ENCODE results near the gene ALDH1L1. TPM values are rescaled to one million over a fixed set of nuclear protein-coding genes. Genes with fewer than 3 reads are reported as not detected.

ALDH1L1 gene
- total and polyA plus RNA-seq, 2 experiments from 2014 or later: 1.0 to 1.3 TPM

- Histone ChIP-seq H3F3A (replicated peaks; ENCODE audit: low read depth) (no peaks in the 10 kb centered on the region), H3K4me2 (no peak overlapping the region), H3K4me3 (no peak overlapping the region), H3K27me3 (ENCODE audit: insufficient read depth) (no peaks in the 10 kb centered on the region), H2AFZ (no peak overlapping the region), H3K4me1 (ENCODE audit: insufficient read depth) (no peaks in the 10 kb centered on the region), H4K20me1 (replicated peaks; ENCODE audit: insufficient read depth) (no peaks in the 10 kb centered on the region), H3K36me3 (ENCODE audit: insufficient read depth) (no peaks in the 10 kb centered on the region), H3K27ac (ENCODE audit: low read depth) (no peak overlapping the region), H3K79me2 (replicated peaks; ENCODE audit: insufficient read depth) (no peaks in the 10 kb centered on the region), H3K9me2 (ENCODE audit: insufficient read depth) (0 out of 2 replicates have a peak, but pooled peaks cover 3% of the 10 kb centered on the region)
- Mint-ChIP-seq H3K27me3 (ENCODE audit: insufficient read depth, low read depth, poor library complexity) (peaks cover 3% of the 10 kb centered on the region), H3K9me3 (no peaks in the 10 kb centered on the region; the same call in 2 of the 3 replicates), H3K27ac (no peak overlapping the region), H3K4me1 (no peaks in the 10 kb centered on the region; the same call in 2 of the 3 replicates), H3K4me3 (no peak overlapping the region), H3K36me3 (ENCODE audit: low read depth) (peaks cover 7% of the 10 kb centered on the region; the same call in 2 of the 3 replicates)
- ATAC-seq (no peak), DNase-seq (ENCODE audit: low spot score) (no peak)
- no peak for TF ChIP-seq ZNF331 (CRISPR knock-in tag; IDR thresholded peaks at IDR 0.05; ENCODE audit: low read depth)
- no peak for TF ChIP-seq ZNF114 (CRISPR knock-in tag; IDR thresholded peaks at IDR 0.05)
- no peak for TF ChIP-seq NANOG (IDR thresholded peaks at IDR 0.05; ENCODE audit: borderline replicate concordance)
- TF ChIP-seq EZH2 (IDR thresholded peaks at IDR 0.05; ENCODE audit: low read depth, unreplicated experiment): no peak
- TF ChIP-seq, protein P1, sequence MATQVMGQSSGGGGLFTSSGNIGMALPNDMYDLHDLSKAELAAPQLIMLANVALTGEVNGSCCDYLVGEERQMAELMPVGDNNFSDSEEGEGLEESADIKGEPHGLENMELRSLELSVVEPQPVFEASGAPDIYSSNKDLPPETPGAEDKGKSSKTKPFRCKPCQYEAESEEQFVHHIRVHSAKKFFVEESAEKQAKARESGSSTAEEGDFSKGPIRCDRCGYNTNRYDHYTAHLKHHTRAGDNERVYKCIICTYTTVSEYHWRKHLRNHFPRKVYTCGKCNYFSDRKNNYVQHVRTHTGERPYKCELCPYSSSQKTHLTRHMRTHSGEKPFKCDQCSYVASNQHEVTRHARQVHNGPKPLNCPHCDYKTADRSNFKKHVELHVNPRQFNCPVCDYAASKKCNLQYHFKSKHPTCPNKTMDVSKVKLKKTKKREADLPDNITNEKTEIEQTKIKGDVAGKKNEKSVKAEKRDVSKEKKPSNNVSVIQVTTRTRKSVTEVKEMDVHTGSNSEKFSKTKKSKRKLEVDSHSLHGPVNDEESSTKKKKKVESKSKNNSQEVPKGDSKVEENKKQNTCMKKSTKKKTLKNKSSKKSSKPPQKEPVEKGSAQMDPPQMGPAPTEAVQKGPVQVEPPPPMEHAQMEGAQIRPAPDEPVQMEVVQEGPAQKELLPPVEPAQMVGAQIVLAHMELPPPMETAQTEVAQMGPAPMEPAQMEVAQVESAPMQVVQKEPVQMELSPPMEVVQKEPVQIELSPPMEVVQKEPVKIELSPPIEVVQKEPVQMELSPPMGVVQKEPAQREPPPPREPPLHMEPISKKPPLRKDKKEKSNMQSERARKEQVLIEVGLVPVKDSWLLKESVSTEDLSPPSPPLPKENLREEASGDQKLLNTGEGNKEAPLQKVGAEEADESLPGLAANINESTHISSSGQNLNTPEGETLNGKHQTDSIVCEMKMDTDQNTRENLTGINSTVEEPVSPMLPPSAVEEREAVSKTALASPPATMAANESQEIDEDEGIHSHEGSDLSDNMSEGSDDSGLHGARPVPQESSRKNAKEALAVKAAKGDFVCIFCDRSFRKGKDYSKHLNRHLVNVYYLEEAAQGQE (IDR thresholded peaks at IDR 0.05; ENCODE audit: unreplicated experiment): no peak
- TF ChIP-seq CREB1 (CRISPR knock-in tag; IDR thresholded peaks at IDR 0.05; ENCODE audit: low read depth): no peak
- no peak for TF ChIP-seq EZH2phosphoT487 (IDR thresholded peaks at IDR 0.05; ENCODE audit: unreplicated experiment)
- TF ChIP-seq JUNB (IDR thresholded peaks at IDR 0.05; ENCODE audit: unreplicated experiment): no peak
- TF ChIP-seq STAT1 (IDR thresholded peaks at IDR 0.05; ENCODE audit: unreplicated experiment): no peak
- TF ChIP-seq, protein P2, sequence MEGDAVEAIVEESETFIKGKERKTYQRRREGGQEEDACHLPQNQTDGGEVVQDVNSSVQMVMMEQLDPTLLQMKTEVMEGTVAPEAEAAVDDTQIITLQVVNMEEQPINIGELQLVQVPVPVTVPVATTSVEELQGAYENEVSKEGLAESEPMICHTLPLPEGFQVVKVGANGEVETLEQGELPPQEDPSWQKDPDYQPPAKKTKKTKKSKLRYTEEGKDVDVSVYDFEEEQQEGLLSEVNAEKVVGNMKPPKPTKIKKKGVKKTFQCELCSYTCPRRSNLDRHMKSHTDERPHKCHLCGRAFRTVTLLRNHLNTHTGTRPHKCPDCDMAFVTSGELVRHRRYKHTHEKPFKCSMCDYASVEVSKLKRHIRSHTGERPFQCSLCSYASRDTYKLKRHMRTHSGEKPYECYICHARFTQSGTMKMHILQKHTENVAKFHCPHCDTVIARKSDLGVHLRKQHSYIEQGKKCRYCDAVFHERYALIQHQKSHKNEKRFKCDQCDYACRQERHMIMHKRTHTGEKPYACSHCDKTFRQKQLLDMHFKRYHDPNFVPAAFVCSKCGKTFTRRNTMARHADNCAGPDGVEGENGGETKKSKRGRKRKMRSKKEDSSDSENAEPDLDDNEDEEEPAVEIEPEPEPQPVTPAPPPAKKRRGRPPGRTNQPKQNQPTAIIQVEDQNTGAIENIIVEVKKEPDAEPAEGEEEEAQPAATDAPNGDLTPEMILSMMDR (conservative IDR thresholded peaks at IDR 0.05; ENCODE audit: low read depth in 2 of 2): no peak
- no peak for TF ChIP-seq POLR2AphosphoS5 (IDR thresholded peaks at IDR 0.05; ENCODE audit: low read depth)
- TF ChIP-seq, protein P3, sequence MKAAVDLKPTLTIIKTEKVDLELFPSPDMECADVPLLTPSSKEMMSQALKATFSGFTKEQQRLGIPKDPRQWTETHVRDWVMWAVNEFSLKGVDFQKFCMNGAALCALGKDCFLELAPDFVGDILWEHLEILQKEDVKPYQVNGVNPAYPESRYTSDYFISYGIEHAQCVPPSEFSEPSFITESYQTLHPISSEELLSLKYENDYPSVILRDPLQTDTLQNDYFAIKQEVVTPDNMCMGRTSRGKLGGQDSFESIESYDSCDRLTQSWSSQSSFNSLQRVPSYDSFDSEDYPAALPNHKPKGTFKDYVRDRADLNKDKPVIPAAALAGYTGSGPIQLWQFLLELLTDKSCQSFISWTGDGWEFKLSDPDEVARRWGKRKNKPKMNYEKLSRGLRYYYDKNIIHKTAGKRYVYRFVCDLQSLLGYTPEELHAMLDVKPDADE (IDR thresholded peaks at IDR 0.05): no peak
- TF ChIP-seq, protein P4, sequence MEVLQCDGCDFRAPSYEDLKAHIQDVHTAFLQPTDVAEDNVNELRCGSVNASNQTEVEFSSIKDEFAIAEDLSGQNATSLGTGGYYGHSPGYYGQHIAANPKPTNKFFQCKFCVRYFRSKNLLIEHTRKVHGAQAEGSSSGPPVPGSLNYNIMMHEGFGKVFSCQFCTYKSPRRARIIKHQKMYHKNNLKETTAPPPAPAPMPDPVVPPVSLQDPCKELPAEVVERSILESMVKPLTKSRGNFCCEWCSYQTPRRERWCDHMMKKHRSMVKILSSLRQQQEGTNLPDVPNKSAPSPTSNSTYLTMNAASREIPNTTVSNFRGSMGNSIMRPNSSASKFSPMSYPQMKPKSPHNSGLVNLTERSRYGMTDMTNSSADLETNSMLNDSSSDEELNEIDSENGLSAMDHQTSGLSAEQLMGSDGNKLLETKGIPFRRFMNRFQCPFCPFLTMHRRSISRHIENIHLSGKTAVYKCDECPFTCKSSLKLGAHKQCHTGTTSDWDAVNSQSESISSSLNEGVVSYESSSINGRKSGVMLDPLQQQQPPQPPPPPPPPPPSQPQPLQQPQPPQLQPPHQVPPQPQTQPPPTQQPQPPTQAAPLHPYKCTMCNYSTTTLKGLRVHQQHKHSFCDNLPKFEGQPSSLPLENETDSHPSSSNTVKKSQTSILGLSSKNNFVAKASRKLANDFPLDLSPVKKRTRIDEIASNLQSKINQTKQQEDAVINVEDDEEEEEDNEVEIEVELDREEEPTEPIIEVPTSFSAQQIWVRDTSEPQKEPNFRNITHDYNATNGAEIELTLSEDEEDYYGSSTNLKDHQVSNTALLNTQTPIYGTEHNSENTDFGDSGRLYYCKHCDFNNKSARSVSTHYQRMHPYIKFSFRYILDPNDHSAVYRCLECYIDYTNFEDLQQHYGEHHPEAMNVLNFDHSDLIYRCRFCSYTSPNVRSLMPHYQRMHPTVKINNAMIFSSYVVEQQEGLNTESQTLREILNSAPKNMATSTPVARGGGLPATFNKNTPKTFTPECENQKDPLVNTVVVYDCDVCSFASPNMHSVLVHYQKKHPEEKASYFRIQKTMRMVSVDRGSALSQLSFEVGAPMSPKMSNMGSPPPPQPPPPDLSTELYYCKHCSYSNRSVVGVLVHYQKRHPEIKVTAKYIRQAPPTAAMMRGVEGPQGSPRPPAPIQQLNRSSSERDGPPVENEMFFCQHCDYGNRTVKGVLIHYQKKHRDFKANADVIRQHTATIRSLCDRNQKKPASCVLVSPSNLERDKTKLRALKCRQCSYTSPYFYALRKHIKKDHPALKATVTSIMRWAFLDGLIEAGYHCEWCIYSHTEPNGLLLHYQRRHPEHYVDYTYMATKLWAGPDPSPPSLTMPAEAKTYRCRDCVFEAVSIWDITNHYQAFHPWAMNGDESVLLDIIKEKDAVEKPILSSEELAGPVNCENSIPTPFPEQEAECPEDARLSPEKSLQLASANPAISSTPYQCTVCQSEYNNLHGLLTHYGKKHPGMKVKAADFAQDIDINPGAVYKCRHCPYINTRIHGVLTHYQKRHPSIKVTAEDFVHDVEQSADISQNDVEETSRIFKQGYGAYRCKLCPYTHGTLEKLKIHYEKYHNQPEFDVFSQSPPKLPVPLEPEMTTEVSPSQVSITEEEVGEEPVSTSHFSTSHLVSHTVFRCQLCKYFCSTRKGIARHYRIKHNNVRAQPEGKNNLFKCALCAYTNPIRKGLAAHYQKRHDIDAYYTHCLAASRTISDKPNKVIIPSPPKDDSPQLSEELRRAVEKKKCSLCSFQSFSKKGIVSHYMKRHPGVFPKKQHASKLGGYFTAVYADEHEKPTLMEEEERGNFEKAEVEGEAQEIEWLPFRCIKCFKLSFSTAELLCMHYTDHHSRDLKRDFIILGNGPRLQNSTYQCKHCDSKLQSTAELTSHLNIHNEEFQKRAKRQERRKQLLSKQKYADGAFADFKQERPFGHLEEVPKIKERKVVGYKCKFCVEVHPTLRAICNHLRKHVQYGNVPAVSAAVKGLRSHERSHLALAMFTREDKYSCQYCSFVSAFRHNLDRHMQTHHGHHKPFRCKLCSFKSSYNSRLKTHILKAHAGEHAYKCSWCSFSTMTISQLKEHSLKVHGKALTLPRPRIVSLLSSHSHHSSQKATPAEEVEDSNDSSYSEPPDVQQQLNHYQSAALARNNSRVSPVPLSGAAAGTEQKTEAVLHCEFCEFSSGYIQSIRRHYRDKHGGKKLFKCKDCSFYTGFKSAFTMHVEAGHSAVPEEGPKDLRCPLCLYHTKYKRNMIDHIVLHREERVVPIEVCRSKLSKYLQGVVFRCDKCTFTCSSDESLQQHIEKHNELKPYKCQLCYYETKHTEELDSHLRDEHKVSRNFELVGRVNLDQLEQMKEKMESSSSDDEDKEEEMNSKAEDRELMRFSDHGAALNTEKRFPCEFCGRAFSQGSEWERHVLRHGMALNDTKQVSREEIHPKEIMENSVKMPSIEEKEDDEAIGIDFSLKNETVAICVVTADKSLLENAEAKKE (CRISPR knock-in tag; IDR thresholded peaks at IDR 0.05): no peak
Measured at GRCh38 chr3:126117212-126117611, 63.2 kb downstream of the ALDH1L1 start.
